AG04450 (cell line): Measurements from ENCODE around the gene CHD9. TPM values are rescaled to one million over a fixed set of nuclear protein-coding genes. Genes with fewer than 3 reads are reported as not detected.

Experiments
- CTCF ChIA-PET: fragments of 300-600, 350-600 bp; formaldehyde crosslinking; extraction: SDS; loops from one replicate; lab custom pipeline; 2022; ENCODE audit warnings: antibody characterized with exemption, inconsistent platforms; lab: Charles Lee
- POLR2A ChIA-PET: fragments of 350-600 bp; formaldehyde crosslinking; extraction: SDS; loops from one replicate; lab custom pipeline; 2021; ENCODE audit warnings: antibody characterized with exemption, inconsistent platforms; lab: Yijun Ruan, JAX
- DNase-seq: peaks from one replicate; pipeline ENCODE4 v3.0.0-alpha.2; 2011; ENCODE audit warnings: low read depth, low spot score
- H3K27ac ChIP-seq: one replicate; pipeline ENCODE4 v1.5.1; 2012; ENCODE audit warnings: low read depth, low read length, control low read depth
- H3K27me3 ChIP-seq: one replicate; pipeline ENCODE4 v1.6.0; 2012; ENCODE audit warnings: low read length; ENCODE audit not compliant: control insufficient read depth, insufficient read depth
- H3K4me3 ChIP-seq: 2 replicates; pipeline ENCODE4 v1.5.1; 2011; ENCODE audit warnings: mild to moderate bottlenecking, low read depth, low read length, control low read depth
- H3K9me3 ChIP-seq: 2 replicates; pipeline ENCODE4 v1.5.1; 2012; ENCODE audit warnings: low read length; ENCODE audit not compliant: control insufficient read depth, insufficient read depth
- CTCF ChIP-seq: IDR thresholded peaks from 2 replicates; pipeline ENCODE4 v1.5.1; 2011; ENCODE audit warnings: low read depth, low read length, control low read depth, inconsistent platforms
- polyA plus RNA-seq: library from polyadenylated mRNA; depleted of rRNA; stranded (reverse); fragments of >200 nt; gene quantifications from 2 replicates; pipeline ENCODE4 v1.2.3, GENCODE V29; 2011

Gene CHD9
- polyA plus RNA-seq, 1 experiment, result 42.6 TPM

GRCh38 chr16:53064081-53064578 lies 9.3 kb downstream of the CHD9 start:
- TF ChIP-seq CTCF, result no peak
- DNase-seq, result no peak
- ChIA-PET POLR2A (no interaction called here), CTCF (interaction anchor here (0.9 kb wide), 1 partner anchor 143 kb away, joined by 3 read pairs; no protein-coding TSS in a partner anchor)
- no peak overlapping the region for H3K27ac ChIP-seq
- no peak overlapping the region for H3K4me3 ChIP-seq
- no peaks in the 10 kb centered on the region for H3K27me3 ChIP-seq
- H3K9me3 ChIP-seq, result no peaks in the 10 kb centered on the region

GRCh38 chr16:53065461-53066061 lies 10.8 kb downstream of the CHD9 start:
- POLR2A ChIA-PET, result interaction anchor here (1.0 kb wide), 1 partner anchor 15 kb away, joined by 3 read pairs; no protein-coding TSS in a partner anchor
- H3K27ac ChIP-seq, result no peak overlapping the region
- H3K27me3 ChIP-seq, result no peaks in the 10 kb centered on the region
- H3K9me3 ChIP-seq, result no peaks in the 10 kb centered on the region
- H3K4me3 ChIP-seq, result no peak overlapping the region
- DNase-seq, result no peak
- no peak for TF ChIP-seq CTCF
- CTCF ChIA-PET, result interaction anchor here (0.7 to 0.8 kb wide), 2 partner anchors 10 to 218 kb away, joined by 3 to 6 read pairs; no protein-coding TSS in a partner anchor

- Histone ChIP-seq H3K27ac (no peak overlapping the region), H3K27me3 (no peaks in the 10 kb centered on the region), H3K9me3 (no peaks in the 10 kb centered on the region), H3K4me3 (no peak overlapping the region)
- CTCF ChIA-PET, result no interaction called here
- DNase-seq, result no peak
- no peak for TF ChIP-seq CTCF
- POLR2A ChIA-PET, result no interaction called here
Measured at GRCh38 chr16:53067675-53068074, 12.9 kb downstream of the CHD9 start.

GRCh38 chr16:53068423-53068833 lies 13.6 kb downstream of the CHD9 start:
- H3K4me3 ChIP-seq, result no peak overlapping the region
- no peak overlapping the region for H3K27ac ChIP-seq
- POLR2A ChIA-PET, result no interaction called here
- TF ChIP-seq CTCF, result no peak
- DNase-seq, result no peak
- H3K9me3 ChIP-seq, result no peaks in the 10 kb centered on the region
- H3K27me3 ChIP-seq, result no peaks in the 10 kb centered on the region
- CTCF ChIA-PET, result no interaction called here

- Histone ChIP-seq H3K27me3 (no peaks in the 10 kb centered on the region), H3K27ac (no peak overlapping the region), H3K4me3 (no peak overlapping the region), H3K9me3 (peaks cover 5% of the 10 kb centered on the region)
- no peak for TF ChIP-seq CTCF
- DNase-seq, result no peak
- ChIA-PET POLR2A (no interaction called here), CTCF (no interaction called here)
Measured at GRCh38 chr16:53069772-53070171, 15.0 kb downstream of the CHD9 start.
